GM12801 (cell line): ENCODE results near the gene CYB5A.

Source experiments
- CTCF ChIP-seq: IDR thresholded peaks from one replicate; pipeline ENCODE4 v1.5.1; 2011; ENCODE audit warnings: control low read depth; ENCODE audit not compliant: insufficient read length; ENCODE audit errors: extremely low read depth

Gene CYB5A

GRCh38 chr18:74329688-74330205 lies 38.0 kb upstream of the CYB5A start:
- no peak for TF ChIP-seq CTCF

DNA sequence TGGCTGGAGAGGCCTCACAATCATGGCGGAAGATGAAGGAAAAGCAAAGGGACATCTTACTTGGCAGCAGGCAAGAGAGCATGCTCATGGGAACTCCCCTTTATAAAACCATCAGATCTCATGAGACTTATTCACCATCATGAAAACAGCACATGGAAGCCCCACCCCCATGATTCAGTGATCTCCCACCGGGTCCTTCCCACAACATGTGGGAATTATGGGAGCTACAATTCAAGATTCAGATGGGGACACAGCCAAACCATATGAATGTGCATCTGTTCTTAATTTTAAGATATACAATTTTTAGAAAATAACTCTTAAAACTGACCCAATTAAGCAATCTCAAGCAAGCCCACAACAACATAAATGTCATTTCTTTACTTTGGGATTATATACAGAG lies 36.4 kb upstream of the CYB5A start:
- no peak for TF ChIP-seq CTCF

DNA sequence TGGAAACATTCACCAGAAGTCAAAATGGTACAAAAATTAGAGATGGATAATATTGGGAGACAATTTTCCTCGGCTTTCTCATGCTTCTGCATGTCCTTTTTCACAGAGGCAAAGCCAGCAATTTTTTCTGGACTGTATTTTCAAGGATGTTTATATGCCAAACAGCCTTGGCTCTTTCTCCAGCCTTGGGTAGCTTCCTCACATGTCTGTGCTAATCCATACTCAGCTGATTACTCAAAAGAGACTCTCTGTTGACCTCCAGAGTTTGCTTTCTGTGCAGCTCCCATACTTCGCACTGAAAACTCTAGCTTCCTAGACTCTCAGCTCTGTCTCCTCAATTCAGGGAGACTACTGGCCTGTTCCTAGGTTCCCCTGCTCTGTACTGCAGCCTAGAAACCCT lies 34.5 kb upstream of the CYB5A start:
- no peak for TF ChIP-seq CTCF

GRCh38 chr18:74316257-74317170 lies 24.8 kb upstream of the CYB5A start:
- no peak for TF ChIP-seq CTCF

DNA sequence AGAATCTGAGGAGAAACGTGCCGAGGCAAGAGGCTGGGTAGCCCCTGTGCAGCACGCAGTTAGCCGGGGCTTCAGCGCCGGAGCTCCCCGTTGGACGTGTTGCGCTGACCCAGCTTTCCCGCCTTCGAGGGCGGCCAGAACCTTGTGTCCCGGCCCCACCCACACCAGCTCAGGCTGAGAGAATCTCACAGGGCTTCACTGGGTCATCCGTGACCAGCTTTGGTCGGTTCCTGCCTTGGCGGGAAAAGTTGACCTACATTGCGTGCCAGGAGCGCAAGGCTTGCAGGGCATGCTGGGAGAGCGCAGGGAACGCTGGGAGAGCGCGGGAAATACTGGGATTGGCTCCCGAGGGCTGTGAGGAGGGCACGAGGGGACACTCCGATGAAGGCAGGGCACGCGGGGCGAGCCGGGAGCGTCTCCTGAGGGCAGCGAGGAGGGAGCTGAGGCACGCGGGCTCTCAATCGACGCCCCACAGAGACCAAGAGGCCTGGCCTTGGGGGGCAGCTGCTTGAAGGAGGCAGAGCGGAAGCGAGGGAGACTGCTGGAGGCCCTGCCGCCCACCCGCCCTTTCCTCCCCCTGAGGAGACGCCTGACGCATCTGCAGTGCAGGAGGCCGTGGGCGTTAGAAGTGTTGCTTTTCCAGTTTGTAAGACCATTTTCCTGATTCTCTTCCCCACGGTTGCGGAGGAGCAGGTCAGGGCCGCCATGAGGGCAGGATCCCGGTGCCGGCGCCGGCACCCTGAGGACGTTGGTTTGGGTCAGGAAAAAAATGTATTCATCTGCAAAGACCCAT lies 23.9 kb upstream of the CYB5A start, which contains the start of gene C18orf63:
Gene C18orf63, plus strand, starts transcription at position 376 of the 793 bp plus-strand sequence. CDS start 2,027 bp downstream, outside the sequence.
- TF ChIP-seq CTCF: no peak

GRCh38 chr18:74314759-74315463 lies 23.1 kb upstream of the CYB5A start:
- TF ChIP-seq CTCF: no peak
